NCI-H2171 (cell line): ENCODE results near the gene POLR3A.
A peak's percentile ranks its signal among the peaks of the same experiment; 100 is the strongest.

Experiments
- DNase-seq: peaks from one replicate; lab custom pipeline; 2025; lab: John Stamatoyannopoulos, UW

The POLR3A gene

DNA sequence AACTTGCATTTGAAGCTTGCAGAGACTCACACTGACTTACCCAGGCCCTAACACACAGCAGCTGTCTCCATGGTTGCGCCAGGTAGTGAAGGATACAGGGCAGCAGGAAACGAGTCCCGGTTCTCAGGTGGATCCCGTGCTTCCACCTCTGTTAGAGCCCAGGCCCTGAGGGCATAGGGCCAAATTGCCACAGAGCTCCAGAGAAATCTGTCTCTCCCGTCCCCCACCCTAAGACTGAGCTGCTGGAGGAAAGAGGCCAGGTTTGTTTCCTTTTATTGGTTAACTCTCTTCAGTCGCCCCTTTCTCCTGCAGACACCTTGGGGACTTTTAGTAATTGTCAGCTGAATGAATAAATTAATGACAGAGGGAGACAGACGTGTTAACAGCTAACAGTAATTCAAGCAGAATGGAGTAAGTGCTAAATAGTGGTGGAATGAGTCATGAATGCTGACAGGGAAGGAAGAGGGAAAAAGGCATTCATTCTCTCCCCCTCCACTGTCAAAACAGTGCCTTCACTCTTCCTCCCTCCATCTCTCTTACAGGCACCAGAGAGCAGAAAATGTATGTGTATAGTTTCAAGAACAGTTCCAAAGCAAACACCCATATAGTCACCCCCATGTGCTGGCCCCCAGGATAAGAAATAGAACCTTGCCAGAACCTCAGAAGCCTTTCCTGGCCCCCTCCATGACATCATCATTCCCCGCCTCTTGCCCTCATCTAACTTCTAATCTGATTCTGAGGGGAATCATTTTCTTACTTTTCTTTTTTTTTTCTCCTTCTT is 86.0 kb downstream of the POLR3A start:
- peak; percentile 21 for DNase-seq

DNA sequence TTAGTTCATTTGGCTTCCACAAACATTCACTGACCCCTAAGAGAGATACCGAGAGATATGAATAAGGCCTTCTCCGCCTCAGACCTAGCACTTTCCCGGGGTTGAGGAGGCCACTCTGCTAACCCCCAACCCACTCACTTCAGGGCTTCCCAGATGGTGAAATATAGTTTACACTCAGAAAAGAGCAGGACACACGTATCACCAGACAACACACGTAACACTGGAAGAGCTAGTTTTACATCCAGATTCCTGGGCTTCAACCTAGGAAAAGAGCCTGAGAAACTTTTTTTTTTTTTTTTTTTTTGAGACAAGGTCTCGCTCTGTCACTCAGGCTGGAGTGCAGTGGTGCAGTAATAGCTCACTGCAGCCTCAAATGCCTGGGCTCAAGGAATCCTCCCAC is 87.5 kb downstream of the POLR3A start:
- no peak for DNase-seq

DNA sequence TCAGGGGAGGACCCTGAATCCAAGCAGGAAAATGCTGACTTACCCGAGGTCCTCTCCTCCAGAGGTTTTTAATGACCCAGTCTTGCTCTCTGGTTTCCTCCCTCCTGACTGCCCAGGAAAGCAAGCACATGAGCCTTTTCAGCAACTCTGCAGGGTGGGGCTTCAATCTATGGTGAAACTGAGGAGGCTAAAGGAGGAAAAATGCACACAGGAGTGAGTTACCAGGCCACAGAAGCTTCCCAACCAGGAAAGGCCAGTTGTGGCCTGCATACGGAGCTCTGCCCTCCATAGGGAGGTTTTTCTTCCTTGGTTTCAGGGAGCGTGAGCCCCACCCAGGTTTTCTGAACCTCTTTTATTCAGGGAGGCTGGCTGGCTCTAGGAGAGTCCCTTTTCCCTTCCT is 88.7 kb downstream of the POLR3A start:
- no peak for DNase-seq

DNA sequence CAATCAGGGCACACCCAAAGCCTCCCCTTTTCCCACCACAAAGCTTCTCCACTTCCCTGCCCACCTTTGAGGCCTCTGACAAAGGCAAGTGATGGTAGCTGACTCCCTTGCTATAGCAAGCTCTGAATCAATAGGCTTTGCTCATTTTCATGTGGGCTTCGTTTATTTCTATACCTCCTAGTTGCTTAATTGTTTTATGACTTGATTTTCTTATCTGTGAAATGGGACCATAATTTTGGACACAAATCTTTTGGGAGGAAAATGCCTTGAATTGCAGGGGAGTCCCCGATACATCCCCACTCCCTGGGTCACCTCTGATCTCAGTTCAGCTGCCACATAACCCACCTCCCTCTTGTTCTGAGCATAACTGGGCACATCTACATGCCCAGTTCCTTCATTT is 89.1 kb downstream of the POLR3A start:
- no peak for DNase-seq

DNA sequence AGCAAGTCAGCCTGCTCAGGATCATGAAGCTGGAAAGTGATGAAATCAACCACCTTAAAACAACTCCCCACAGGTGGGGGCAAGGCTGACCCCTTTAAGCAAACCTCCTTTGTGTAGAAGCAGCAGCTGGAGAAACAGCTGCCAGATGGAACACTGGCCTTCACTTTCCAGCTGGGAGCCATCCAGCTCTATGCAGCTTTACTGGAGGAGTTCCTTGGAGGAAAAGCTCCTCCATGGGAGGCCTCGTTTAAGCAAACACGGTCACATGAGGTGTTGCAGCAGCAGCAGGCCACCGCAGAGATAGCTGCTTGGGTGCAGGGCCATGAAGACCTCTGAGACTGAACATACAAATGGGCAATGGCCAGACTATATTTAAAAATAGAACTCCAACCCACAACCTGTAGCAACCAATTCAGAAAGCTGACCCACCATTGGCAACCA is 89.7 kb downstream of the POLR3A start:
- no peak for DNase-seq

DNA sequence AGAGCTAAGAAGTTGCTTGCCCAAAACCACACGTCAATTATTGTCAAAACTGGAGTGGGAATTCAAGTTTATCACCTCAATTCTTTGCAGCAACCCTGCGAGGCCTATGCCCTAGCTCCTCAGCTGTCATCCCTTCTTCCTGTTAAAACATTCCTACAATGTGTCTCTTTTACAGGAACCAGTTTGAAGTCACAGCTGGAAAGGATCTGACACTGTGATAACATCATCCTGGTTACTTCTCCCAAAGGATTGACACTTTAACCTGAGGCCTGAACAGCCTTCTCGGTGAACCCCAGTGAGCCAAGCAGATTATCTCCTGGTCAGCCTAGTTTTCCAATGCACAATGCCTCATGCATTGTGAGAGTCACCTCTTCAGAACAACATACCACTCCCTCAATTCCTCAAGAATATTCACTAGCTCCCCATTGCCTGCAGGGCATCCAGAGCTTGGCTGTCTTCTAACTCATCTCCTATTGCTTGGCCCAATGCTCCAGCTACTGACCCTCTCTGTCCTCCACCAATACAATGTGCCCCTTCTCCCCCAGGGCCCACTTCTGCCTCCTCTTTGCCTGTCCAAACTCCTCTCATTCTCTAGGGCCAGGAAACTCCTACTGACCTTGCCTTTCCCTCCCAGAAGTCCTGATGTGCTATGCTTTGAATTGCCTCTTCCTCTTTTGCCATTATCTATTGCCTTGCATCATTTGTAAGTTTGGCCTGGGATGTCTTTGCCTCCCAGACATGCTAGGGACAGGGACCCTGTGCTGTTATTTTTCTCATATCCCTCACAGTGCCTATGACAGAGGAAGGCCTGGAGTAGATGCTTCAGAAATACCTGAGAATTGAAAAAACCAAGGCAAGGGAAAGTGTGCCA is 92.4 kb downstream of the POLR3A start:
- DNase-seq, result no peak

DNA sequence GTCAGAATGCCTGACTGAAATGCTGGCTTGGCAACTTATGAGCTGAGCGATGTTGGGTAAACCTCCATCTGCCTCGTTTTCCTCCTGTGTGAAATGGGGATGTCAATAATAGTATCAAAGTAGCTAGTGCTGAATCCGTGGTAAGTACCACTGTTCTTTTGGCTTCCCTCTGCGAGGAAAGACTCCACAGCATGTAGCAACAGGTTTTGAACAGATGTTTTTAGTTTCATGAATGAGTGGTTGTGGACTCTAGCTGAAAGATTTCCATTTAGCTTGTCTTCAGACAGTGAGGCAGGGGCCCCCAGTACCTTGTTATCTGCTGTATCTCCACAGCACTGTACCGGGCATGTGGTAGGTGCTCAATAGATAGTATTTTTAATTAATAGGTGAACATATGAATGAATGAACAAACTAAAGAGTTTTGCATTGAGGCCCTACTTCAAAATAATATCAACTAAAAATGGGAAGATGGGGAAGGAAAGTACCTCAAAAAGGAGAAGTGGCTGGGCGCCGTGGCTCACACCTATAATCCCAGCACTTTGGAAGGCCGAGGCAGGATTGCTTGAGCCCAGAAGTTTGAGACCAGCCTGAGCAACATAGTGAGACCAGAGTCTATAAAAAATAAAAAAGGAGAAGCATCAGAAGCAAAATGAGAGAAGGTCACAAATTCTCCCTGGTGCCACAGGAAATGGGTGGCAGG is 97.1 kb downstream of the POLR3A start:
- DNase-seq, result peak; percentile 20

DNA sequence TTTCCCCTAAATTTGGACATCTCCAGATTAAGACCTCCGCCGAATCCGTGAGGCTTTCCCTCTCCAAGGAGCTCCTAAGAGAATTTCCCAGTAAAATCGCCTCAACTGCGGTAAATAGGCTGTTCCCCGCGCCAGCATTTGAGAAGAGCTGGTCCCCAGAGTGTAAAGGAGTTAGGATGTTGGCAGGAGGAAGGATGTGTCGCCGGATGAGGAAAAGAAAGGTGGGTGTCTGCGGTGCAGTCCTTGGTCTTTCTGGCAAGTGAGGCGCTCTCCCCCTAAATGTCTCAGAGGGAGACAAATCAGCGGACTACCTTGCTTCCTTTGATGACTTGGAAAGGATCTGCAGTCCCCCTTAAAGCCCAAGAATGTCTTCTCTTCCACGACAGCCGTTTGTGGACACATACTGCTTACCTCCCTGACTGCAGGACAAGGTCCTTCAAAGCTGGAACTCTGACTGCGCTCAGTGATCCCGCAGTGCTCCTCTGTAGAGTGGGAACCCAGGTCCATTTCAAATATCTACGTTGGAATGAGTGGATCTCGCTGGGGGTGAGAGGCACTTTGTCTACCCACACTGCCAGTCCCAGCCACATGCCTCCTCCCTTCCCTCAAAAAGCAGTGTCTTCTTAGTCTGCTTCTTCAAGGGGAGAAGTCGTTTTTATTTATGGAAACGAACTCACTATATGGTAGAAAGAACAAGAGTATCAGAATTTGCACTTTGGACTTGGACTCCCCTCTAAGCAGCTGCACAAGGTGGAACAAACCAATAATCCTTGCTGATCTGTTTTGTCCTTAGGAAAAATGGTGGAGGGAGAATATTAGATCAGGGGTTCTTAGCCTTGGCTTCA is 101.7 kb downstream of the POLR3A start:
- DNase-seq, result peak; percentile 16

DNA sequence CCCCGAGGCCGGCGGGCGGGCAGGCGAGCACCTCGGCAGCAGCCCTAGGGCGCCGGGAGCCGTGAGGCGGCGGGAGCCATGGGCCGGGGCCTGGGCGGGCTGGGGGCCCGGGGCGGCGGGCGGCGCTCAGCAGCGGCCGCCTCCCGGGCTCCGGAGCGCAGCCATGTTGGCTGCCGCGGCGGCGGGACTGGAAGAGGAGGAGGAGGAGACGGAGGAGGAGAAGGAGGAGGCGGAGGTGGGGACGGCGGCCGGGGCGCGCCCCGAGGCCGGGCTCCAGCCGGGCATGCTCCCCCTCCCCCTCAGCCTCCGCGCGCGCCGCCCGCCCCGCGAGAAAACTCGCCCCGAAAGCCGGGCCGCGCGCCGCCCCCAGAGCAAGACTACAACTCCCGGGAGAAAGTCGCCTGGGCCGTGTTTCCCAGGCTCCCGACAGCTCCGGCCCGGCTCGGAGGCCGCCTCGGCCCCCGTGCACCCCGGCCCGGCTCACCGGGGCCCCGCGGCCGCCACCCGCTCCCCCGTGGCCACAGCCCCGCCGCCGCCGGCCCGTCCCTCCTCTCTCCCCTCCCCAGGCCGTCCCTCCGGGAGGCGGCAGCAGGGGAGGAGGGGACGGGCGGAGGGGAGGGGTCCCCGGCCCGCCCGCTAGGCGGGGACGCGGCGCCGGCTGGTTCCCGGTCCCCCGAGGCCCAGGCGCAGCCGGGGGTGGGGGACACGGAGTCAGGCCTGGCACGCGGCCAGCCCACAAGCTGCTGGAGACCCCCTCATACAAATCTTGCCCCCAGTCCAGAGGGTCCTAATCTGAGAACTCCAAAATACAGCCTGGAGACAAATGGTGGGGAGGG is 102.5 kb downstream of the POLR3A start, which contains the start of gene DLG5:
DLG5 (minus strand) TSS at position 190 of the 836 bp plus-strand sequence. CDS start 235 bp downstream, outside the sequence.
- peak; percentile 26 for DNase-seq

DNA sequence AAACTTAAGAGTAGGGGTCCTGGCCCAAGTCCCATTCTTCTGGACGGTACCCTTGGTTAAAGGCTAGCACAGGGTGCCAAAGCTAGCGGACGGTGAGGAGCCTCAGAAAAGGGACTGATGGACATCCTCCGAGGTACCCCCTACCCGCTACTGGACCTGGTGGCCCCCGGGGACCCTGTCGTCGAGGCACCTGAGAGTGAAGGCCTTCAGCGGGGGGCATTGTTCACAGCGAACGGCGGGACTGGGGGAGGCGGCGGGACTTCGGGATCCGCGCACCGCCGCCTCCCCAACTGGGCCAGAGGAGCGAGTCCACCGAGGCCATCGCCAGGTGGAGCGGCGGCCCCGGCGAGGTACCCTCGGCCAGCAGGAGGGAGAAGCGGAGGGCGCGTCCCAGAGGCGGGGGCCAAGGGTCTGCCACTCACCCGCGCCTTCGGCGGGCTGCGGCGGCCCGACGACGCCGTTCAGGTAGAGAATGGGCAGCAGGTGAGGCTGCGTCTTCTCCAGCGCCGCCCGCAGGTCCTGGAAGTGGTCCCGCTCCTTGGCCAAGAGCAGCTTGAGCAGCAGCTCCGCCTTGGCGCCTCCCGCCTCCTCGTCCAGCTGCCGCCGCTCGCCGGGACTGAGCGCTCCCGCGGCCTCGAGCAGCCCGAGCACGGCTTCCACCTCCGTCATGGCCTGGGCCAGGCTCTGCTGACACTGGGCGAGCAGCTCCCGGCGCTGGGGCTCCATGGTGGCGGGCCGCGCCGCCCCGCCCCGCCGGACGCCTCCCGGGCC is 103.3 kb downstream of the POLR3A start:
- DNase-seq, result peak; percentile 7

DNA sequence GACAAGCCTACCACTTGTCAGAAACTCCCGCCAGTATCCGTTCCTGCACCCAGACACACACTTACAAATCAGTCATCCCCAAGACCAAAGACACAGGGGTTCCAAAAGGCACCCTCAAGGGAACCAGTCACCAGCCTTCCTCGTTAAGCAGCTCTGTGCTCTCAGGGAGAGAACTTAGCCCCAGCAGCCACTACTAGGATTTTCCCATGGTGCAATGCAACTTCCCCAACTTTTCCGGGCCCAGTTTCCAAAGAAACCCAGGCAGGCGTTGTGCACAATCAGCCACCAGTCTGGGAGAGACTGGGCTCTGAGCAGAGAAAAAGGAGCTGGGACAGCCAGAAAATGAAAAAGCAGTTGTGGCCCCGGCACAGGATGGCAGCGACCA is 103.9 kb downstream of the POLR3A start:
- DNase-seq, result no peak

DNA sequence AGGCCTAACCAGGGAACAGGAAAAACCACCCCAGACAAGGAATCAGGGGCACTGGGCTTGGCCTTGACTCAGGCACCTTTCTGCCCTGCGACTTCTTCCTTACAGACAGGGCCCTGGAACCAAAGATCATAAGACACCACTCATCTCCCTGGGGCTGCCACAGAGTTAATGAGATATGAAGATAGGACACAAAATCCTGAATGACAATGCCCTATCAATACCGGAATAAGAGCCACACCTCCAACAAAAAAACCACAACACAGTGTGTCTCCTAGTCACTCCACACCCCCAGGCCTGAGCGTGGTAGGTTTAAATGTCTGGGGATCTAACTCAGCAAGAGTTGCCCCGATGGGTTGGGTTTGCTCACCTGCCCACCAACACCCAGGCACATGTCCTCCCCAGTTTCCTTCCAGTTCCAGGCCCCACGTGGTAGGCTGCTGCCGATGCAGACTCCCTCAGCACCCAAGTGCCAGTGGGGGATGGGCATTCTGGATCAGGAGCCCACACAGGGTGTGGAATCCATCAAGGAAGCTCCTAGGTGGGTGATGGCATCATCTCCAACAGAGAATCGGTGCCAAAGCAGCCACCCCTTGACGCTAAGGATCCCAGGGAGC is 106.6 kb downstream of the POLR3A start:
- no peak for DNase-seq

DNA sequence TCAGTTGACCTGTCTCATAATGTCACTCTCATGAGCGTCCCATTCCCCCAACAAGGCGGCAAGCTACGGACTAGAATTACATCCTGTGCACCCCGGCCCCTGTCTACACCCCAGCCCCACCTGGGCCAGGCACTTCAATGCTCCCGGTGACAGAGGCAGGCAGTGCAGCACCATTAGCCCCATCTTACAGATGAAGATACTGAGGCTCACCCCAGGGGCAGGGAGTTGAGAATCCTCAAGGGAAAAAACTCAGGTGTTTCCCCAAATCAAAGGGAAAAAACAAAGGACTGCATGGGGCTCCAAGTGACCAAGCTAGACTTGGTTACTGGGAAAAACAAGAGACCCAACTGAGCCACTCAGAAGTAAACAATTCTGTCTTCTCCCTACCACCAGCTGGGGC is 107.3 kb downstream of the POLR3A start:
- no peak for DNase-seq

DNA sequence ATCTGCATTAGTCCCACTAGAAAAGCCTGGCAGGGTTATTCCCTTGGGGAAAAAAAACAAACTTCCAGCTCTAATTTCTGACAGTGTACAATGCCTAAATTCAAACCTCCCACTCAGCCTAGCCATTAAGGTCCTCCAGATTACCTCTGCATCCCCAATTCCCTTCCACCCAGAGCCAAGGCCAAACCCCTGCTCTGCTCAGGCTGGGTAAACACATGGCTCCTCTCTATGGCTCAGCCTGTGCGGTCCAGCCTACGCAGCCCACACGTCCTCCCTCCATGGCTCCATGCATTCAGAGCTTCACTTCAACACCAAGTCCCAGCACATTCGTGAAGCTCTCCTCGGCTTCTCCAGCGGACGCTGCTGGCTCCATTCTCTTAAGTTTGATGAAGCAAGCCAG is 107.9 kb downstream of the POLR3A start:
- no peak for DNase-seq

DNA sequence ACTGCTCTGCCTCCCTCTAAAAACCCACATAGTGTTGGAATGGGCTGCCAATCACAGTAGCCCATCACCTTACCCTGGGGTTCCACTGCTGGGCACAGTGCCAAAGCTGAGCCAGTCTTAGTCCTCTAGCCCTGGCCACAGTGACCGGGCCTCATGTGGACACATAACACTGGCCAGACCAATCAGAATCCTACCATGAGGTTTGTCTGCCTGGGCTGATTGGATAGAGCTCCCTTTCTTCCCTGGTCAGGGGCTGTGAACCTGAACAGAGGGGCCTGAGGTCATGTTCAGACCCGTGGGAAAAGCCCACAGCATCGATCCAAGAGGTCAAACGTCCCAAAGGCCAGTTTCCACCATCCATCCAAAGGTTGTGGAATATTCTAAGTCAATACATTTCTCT is 108.8 kb downstream of the POLR3A start:
- no peak for DNase-seq

DNA sequence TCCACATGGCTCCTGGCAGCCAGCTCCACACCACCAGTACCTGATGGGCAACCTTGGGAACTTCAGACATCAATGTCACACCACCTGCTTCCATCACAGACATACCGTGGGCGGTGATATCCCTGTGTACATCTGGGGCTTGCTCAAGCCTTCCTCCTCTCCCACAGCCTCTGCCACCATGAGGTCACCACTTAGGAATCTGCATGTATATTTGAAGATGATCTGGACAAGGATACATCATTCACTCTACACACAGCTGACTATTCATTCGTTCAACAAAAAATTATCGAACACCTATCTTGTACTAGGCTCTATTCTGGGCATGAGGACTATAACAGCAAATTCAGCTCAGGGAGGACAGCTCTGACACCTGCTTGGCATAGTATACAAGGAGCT is 109.6 kb downstream of the POLR3A start:
- no peak for DNase-seq
